Vagina (tissue), 2 donors: ENCODE measurements around the gene PTPRN2.

ENCODE experiments used
- CTCF ChIP-seq, 3 experiments: fragments of 450-650 bp in 2 of 3; fragments of 200-600 bp in 1 of 3; sonication (generic) in 1 of 3; IDR thresholded peaks; one replicate each; pipeline ENCODE4 v1.5.1; 2017 to 2019; ENCODE audit warnings: antibody characterized with exemption in 3 of 3, mild to moderate bottlenecking in 2 of 3, moderate library complexity in 2 of 3
- POLR2AphosphoS5 ChIP-seq, 2 donors: sonication (generic); formaldehyde crosslinking; IDR thresholded peaks; one replicate each; pipeline ENCODE4 v1.9.0; 2017; ENCODE audit warnings: antibody characterized with exemption in 2 of 2, mild to moderate bottlenecking in 2 of 2, low read depth in 1 of 2; ENCODE audit not compliant: insufficient read depth in 1 of 2

DNA sequence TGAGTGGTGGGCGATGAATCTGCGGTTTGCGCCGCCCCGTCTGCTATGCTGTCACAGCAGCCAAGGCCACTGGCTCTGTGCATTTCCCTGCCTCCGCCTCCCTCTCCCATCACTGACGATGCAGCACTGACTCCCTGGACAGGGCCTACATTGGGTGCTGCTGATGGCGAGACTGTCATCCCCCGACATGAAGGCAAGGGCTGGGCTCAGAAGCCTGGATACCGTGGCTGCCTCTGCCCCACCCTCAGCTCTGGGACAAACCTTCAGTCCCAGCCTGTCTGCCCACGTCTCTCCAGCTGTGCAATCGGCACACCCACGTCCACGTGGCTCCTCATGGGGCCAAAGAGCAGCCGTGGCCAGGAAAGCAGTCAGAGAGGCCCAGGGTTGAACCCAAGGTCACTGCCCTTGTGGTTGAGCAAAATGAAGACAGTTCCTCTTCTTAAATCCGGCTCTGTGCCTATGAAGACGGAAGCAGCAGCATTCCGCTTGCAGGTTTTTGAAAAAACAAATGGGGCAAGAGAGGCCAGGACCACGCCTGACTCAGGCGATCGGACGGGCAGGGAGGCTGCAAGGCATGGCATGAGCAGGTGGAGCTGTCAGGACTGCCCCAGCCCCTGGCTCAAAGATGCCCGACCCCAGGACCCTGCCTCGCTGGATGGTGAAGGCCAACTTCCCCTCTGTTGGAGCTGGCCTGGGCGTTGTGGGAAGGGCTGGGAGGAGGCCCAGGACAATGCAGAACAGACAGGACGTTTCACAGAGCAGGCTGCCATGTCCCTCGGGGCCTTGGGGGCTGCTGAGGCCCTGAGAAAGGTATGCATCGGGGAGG lies 733.3 kb downstream of the PTPRN2 start:
- no peak for TF ChIP-seq CTCF (IDR thresholded peaks at IDR 0.05)
- TF ChIP-seq POLR2AphosphoS5 (IDR thresholded peaks at IDR 0.05; ENCODE audit: insufficient read depth in 1 of 2, low read depth in 1 of 2): no peak
